DMS79 (cell line): ENCODE results near the gene RNMT.

ENCODE experiments used
- DNase-seq: peaks from one replicate; lab custom pipeline; 2025; lab: John Stamatoyannopoulos, UW

Gene RNMT

DNA sequence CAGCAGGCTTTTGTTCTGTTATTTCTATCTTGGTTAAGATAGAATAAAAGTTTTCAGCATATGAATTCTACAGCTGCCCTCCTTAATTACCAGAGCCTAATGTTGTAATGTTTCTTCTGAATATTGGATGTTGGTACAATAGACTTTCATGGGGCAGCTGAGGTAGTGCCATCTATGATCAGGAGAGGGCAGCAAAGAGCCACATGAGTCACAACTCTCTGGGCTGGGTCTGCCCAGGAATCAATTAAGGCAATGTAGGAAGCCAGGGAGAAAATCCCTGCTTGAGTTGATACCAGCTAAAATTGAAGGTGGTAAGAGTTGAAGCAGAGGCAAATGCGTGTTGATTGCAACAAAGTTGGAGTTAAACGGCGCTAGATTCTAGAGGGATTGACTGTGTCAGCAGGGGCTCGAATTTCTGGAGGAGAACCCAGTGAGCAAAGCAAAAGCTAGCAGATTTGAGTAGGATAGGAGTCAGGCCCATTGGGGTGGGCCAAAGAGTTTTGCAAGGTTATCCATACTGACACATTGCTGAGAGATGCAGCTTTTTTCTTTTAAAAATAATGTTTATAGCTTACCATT lies 86.9 kb downstream of the RNMT start:
- DNase-seq, result no peak
